HG02642 (cell line): ENCODE data around the gene ADAM10.
"Not testable (repeated sequence)": the region's sequence is repeated elsewhere in the genome, so short reads cannot be mapped to it uniquely, and the experiment has no call there.

Experiments
- ATAC-seq: cut with Tn5 transposase; IDR thresholded peaks from one replicate; pipeline ENCODE4 v1.9.1; 2021; ENCODE audit warnings: mild to moderate bottlenecking; ENCODE audit not compliant: unreplicated experiment, poor library complexity

The ADAM10 gene

DNA sequence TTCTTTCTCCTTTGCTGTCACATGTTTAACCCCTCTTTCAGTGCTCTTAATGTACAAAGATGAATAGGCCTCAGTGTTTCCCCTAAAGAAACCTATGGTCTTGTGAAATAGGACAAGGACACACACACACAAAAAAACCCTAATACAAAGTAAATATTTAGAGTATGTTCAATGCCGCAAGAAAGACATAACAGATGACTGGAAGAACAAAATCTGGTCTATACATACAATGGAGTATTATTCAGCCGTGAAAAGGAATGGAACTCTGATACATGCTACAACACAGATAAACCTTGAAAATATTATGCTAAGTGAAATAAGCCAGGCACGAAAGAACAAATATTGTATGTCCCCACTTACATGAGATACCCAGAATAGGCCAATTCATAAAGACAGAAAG lies 123.1 kb downstream of the ADAM10 start:
- no peak for ATAC-seq

DNA sequence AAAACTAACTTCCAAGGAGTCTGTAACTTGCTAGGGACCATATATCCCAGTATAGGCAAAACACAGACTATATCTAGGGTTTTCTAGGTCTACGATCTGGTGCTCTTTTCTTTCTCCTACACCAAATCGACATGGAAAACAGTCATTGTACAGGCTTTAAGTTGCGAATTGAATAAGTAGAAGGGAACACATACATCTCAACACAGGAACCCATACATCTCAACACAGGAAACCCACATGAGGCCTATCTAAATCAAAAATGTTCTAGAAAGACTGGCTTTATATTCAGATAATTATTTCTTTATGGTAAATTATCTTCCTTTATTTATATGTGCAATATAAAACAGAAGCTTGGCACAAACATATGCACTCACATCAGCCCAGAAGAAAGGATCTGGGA lies 126.6 kb downstream of the ADAM10 start:
- ATAC-seq: no peak

DNA sequence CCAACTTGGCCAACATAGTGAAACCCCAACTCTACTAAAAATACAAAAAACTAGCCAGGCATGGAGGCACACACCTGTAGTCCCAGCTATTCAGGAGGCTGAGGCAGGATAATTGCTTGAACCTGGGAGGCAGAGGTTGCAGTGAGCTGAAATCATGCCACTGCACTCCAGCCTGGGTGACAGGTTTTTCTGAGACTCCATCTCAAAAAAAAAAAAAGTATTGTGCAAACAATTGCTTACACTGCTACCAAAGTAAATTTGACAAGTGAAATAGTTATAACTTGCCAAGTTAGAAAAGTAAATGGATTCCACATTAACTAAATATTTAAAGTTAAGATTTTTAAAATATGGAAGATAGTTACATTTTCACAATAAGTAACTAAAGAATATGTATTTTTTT lies 129.2 kb downstream of the ADAM10 start:
- not testable (repeated sequence) for ATAC-seq

DNA sequence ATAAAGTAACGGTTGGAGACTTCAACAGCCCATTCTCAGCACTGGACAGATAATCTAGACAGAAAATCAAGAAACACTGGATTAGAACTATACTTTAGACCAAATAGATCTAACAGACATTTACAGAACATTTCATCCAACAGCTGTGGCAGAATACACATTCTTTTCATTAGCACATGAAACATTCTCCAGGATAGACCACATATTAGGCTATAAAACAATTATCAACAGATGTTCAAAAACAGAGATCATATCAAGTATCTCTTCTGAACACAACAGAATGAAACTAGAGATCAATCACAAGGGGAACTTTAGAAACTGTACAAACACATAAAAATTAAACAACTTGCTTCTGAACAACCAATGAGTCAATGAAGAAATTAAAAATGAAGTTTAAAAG lies 133.3 kb downstream of the ADAM10 start:
- ATAC-seq: no peak

DNA sequence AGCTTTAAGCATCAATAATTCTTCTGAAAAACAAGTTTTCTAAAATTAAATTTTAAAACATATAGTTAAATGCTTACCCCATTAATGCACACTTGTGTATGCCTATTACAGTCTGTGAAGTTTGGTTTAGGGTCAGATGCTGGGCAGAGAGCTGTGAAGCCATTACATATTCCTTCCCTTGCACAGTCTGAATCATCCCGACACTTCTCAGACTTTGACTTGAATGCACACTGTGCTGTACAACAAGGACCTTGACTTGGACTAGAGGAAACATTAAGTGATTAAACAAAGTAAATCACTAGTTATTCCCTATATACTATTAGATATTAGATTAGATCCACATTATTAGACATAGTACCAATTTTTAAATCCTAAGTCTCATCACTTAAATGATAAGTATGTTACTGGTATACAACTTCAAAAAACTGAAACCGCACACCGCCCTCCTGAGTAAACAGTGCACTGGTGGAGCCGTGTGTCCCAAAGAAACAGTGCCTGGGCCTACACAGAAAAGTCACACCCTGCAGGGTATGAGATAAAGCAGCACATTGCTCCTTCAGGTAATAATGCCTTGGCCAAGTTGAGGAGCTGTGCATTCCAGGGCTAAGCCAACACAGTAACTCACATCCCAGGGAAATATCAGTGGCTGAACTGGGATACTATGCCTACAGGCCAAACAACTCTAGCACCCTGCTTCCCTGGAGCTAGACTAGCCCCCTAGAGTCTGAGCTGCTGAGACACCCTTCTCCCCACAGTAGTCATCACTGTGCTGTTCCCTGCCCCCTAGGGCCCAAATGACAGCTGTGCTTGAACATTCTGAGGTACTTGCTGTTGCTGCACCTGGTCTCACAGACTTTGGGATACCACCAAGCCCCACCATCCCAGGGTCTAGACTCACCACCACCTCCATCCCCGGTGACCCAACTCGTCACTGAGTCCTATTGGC lies 137.5 kb downstream of the ADAM10 start:
- no peak for ATAC-seq

DNA sequence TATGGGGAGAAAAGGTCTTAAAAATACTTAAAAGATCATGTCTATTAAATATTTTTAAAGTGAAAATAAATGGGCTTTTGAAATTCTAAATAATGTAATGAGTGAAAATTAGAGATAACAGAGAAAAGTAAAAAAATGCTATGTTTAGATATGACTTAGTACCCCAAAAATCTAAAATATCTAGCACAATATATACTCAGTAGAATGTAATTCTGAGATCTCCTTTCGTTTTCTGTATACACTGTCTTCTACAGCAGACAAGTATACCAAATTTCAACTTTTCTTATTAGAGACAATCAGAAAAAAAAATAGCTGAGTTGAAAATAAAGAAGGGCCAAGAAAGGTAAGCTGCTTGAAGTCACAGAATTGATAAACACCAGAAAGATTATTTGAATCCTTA lies 140.8 kb downstream of the ADAM10 start:
- no peak for ATAC-seq

DNA sequence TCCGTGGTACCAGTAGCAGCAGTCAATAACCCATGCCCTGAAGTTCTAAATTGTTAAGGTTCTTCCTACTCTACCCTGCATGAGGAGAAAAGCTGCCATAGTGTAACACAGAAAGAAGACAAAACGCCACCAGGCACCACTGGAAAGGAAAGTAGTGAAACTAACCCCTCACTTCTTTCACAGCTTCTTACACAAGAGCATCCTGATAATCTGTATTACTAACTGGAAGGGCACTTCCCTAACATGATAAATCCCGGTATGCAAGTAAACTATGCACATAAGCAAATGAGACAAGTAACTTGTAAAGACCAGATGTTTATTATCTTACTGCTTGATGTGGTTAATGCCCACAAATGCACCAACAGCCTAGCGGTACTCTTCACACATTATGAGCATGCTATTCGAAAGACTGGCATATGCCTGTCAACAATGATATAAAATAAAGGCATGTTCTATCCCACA lies 141.3 kb downstream of the ADAM10 start:
- ATAC-seq: no peak

DNA sequence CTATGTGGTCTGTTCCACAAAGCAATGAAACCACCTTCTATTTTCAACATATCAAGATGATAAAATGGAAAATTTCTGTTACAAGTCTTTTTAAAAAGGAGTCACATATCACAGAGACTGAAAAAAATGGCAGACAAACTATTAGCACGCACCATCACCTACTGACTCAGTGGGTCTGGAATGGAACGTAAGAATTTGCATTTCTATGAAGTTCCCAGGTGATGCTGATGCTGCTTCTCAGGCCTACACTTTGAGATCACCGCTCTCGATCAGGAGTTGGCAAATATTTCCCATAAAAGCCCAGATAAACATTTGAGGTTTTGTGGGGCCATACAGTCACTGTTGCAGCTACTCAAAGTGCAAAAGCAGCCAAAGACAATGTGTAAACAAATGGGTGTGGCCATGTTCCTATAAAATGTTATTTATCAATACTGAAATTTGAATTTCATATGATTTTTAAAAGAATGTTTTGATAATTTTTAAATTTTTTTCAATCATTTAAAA lies 142.9 kb downstream of the ADAM10 start:
- ATAC-seq: no peak

DNA sequence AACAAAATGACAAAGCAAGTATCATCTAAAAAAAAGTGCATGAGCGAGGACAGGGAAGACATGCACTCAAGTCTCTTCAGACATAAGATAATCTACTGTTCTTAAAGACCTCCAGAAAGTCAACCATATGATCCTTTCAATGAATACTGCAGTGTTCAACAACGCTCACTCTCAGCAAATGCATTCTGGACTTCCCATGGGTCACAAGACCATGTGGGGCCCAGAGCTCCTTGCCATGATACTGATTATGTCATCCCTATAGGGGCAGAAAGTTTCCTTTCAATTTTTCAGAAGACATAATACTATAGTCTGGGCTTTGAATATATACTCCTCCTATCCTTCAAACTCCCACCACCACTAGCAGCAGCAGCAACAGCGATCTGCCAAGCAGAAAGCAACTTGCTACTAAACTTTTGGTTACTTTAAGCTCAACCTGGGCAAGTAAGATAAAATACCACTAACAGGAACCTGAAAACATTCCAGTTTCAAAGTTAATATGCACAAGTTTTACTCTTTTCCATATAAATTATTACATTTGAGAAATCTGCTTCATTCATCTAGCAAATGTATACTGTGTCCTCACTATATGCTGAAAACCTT lies 143.5 kb downstream of the ADAM10 start:
- ATAC-seq: no peak

DNA sequence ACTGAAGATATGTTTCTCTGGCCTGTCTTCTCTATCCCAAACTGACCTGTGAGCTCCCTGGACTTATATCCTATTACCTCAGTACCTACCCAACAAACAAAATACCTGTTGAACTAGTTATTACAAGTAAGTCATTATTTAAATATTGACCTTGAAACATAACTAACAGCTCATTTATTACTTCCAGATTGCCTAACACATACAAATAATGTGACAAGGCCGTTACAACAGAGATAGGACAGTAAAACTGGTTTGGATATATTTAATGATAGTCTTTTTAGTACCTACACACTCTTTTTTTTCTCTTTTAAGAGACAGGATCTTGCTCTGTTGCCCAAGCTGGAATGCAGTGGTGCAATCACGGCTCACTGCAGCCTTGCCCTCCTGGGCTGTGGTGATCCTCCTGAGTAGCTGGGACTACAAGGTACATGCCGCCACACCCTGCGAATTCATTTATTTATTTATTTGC lies 145.0 kb downstream of the ADAM10 start:
- ATAC-seq: no peak

DNA sequence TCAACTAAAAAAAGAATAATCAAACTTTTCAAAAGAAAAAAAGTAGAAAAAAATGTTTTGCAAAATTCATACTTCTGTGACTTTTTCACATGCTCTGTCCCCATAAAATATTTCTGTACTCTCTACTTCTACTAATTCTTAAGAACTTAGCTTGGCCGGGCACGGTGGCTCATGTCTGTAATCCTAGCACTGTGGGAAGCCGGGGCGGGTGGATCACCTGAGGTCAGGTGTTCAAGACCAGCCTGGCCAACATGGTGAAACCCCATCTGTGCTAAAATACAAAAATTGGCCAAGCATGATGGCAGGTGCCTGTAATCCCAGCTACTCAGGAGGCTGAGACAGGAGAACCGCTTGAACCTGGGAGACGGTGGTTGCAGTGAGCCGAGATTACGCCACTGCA lies 145.6 kb downstream of the ADAM10 start:
- not testable (repeated sequence) for ATAC-seq

DNA sequence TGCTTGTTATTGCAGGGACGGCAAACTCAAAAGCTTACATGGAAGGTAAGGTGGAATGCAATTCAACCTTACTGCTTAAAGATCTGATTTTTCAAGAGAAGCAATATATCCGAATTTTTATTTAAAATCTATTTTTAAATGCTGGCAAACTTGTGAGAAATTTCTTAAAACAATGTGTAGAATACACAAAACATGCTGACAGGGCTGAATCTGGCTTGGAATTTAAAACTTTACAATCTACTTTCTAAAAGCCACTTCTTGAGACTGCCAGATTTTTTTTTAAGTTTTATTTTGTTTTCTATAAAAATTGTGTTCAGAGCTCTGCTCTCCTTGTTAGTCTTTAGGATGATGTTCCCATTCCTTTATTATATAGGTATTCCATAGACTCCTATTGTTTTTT lies 146.7 kb downstream of the ADAM10 start:
- ATAC-seq: no peak

DNA sequence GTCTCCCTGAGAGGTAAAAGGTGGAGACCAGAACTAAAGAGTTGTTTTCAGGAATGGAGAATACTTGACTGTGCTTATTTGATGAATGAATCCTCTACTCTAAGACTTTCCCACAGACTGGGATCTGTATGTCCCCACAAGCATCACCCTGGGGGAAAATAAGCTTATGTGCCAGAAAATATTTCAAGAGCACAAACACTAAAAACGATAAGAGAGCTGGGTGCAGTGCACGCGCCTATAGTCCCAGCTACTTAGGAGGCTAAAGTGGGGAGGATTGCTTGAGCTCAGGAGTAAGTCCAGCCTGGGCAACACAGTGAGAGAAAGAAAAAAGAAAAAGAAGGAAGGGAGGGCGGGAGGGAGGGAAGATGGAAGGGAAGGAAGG lies 150.7 kb downstream of the ADAM10 start:
- ATAC-seq: no peak

DNA sequence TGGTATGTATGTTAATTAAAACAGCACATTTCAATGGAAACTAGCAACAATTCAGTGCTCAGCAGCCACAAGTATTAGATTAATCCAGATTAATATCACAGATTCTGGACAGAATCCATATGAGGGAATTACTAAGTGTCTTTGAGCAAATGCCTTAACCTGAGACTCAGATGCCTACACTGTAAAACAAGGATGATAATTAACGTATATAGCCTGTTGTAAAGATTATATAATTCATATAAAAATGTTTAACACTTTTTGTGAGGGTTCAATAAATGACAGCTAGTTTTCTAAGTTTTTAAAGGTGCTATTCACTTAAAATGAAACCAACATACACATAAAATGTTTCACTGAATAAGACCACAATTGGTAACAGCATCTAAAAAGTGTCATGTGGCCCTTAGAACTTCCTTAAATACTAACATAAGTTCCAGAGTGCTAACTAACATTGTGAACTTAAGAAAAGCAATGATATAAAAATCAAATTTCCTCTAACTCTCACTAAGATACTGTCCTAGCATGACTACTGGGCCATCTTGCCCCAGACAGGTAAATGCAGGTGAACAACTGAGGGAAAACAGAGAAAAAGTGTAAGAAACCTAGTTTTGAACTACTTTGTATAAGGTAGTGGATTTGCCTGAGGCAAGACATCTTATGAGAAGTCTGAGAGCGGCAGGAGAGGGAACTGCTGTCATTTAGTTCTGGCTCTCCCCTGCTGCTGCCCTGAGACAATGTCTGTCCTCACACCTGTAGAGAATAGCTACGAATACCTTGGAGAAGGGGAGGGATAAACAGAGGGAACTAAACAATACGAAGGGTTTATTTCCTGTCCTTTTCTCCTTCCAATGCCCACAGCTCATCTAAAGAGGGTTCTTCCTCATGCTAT lies 151.3 kb downstream of the ADAM10 start:
- no peak for ATAC-seq

DNA sequence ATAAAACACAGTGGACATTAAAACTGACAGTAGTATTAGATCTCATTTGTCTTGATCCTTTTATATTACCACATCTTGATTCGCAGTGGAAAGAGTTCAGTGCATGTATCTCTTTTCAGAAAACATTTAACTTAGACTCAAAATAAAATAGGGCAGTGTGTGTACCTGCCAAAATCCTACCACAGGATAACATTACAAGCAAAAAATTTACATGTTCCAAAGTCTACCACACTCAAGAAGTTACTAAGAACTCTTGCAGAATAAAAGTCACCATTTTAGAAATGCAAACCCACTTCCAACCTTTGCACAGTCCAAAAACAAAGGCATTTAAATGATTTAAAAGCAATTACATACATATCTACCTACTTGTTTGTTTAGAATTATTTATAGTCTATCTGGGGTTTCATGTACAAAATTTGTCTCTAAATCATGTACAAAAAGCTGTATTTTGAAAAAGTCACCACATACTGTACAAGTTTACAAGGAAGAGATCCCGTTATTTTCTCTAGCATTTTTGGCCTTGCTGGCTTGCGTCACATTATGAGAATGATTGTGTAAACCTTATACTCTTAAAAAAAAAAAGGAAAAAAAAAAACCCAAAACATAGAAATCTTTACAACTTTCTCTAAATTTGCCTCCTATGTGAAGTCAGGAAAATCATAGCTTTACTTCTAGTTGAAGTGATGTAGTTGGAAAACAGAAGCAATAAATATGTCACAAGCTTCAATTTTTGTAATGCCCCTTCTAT lies 153.8 kb downstream of the ADAM10 start:
- no peak for ATAC-seq

DNA sequence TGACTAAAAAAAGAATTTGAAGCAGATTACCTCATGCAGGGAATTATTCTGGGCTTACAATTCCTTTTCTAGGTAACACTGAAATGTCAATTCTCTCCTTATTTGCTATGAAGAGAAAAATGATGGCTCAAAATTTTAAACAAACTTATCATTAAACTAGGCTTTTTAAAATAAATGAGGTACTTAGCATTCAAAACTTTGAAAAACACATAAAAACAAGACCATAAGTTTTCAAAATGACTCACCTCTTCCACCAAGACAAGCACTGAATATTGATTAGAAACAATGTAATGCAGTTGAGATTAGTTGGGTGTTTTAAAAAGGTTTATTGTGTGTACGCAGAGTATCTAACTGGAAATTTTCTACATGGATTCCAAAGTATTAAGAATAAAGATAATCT lies 154.6 kb downstream of the ADAM10 start:
- no peak for ATAC-seq

DNA sequence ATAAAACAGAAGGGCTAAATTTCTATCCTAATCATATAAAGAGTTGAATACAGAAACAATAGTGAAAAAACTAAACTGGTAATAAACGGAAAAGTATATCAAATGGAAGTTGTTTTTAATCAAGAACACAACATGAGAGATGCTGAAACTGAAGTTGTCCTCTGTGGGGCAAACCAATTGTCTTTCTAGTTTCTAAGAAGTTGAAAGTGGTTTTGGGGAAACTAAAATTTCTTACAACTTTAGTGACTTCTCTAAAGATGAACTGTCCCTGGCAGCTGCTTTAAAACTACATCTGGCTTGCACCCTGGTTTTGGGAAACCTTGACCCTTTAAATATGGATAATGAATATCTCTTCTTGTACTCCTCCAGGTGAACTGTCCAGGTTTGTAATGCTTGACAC lies 155.6 kb downstream of the ADAM10 start:
- ATAC-seq: no peak

DNA sequence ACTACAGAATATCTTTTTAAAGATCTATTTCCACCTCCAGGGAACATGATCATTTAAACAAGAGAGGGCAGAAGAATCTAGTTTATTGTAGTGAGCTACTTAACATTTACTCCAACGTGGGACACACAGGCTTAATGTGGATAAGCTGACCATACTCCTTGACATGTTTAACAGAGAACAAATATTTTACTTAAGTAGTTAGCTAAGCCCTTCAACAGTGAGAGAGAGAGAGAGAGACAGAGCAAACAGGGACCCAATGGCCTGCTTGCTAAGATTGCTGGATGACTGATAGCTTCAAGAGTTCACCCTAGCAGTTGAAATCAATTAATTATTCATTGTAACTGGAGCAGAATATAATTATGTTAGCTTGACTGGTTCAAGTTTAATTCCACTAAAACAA lies 158.6 kb downstream of the ADAM10 start:
- no peak for ATAC-seq

DNA sequence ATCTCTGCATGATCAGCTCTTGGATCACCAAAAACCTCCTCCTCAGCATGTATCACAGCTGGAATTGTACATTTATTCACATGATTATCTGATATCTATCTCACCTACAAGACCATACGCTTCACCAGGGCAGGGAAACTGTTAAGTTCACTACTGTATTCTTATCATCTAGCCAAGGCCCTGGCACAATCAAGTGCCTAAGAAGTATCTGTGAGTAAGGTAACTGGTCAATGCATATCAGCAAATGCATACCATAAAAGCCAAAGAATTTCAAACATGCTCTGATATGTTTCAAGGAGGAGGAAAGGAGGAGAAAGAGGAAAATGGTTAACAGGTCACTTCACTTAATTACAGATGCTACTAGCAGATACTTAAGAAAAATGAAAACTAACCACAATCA lies 159.3 kb downstream of the ADAM10 start:
- ATAC-seq: no peak

DNA sequence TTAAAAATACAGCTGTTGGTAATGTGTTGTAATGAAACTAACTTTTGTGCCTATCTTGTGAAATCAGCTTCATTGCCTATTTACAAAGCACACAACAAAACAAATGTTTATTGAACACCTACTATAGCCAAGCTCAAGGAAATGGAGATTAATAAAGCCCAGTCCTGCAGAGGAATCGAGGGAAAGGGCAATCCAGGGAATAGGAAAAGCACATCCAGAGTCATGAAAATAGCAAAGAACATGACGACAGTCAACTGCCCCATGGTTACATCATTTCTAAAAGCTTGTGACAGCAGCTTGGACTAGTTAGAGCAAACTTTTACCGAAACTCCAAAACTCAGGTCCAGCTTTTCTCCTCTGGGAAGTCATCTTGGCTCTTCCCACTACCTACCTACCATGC lies 160.5 kb downstream of the ADAM10 start:
- ATAC-seq: no peak
